ENCODE data around the gene ALOX15. TPM values are rescaled to one million over a fixed set of nuclear protein-coding genes. Genes with fewer than 3 reads are reported as not detected.

The ALOX15 gene
- total RNA-seq, 1 experiment from 2014 or later = 0.38 TPM

DNA sequence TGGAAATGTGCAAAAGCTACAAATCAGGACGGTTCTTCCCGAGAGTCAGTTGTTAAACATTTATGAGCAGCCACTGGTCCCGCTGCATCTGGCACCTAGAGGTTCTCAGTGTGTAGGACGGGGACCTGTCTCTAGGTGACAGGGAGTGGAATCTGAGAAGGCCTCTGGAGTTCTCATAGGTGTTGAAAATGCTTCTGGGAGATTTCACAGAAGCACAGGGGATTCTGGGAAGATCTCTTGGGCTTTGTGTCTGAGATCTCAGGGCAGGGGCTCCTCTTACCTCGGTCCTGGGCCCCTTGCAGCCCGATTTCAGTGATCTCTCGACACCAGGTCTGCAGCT, 8.9 kb downstream of the ALOX15 start:
- no peak overlapping the region for H3K27ac Mint-ChIP-seq (ENCODE audit: unreplicated experiment)
- CTCF ChIA-PET = interaction anchor here (1.0 kb wide), 1 partner anchor 53 kb away, joined by 5 read pairs; no protein-coding TSS in a partner anchor
- no peak for DNase-seq
- H3K36me3 Mint-ChIP-seq (ENCODE audit: insufficient read depth, unreplicated experiment) = no peaks in the 10 kb centered on the region
- TF ChIP-seq, protein P1, sequence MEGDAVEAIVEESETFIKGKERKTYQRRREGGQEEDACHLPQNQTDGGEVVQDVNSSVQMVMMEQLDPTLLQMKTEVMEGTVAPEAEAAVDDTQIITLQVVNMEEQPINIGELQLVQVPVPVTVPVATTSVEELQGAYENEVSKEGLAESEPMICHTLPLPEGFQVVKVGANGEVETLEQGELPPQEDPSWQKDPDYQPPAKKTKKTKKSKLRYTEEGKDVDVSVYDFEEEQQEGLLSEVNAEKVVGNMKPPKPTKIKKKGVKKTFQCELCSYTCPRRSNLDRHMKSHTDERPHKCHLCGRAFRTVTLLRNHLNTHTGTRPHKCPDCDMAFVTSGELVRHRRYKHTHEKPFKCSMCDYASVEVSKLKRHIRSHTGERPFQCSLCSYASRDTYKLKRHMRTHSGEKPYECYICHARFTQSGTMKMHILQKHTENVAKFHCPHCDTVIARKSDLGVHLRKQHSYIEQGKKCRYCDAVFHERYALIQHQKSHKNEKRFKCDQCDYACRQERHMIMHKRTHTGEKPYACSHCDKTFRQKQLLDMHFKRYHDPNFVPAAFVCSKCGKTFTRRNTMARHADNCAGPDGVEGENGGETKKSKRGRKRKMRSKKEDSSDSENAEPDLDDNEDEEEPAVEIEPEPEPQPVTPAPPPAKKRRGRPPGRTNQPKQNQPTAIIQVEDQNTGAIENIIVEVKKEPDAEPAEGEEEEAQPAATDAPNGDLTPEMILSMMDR (IDR thresholded peaks at IDR 0.05; ENCODE audit: unreplicated experiment) = no peak
- H3K9me3 Mint-ChIP-seq (ENCODE audit: low read depth, unreplicated experiment) = no peaks in the 10 kb centered on the region
- H3K4me3 Mint-ChIP-seq (ENCODE audit: low read depth, unreplicated experiment) = no peak overlapping the region
- no peaks in the 10 kb centered on the region for H3K4me1 Mint-ChIP-seq (ENCODE audit: low read depth, unreplicated experiment)
- H3K27me3 Mint-ChIP-seq (ENCODE audit: unreplicated experiment) = peaks cover 50% of the 10 kb centered on the region
- intact Hi-C loops (cut with micrococcal nuclease; ENCODE audit: unreplicated experiment) = no loop called here
- BruUV-seq (replicated peaks) = no TSS peak

DNA sequence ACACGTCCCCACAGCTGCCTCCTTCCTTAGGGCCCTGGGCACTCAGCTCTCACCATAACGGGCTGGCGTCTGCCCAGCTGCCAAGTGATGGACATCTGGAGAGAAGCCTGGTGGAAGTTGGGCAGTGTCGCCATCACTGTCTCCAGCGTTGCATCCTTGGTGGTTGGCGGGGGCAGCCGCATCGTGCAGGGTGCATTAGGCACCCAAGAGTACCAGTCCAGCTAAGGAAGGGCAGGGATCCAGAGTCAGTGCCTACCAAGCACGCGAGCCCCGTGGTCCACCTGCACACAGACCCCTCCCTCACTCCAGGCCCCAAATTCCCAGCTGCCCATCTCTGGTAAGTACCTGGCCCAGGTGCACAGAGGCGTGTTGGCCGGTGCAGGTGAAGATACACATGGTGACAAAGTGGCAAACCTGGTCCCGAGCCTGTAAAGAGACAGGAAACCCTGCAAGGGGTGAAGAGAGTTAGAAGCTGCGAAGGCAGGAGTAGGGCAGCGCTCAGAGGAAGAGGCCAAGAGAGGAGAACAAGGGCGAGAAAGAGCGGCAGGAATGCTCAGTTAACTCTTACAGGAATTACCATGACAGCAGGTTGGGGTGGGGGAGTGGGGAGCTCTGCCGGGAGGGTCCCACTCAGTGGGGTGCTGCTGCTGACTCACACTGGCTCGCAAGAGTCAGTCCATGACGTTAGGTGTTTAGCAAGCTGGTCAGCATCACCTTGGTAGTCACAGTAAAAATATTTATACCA, 9.5 kb downstream of the ALOX15 start:
- no peak overlapping the region for H3K27ac Mint-ChIP-seq (ENCODE audit: unreplicated experiment)
- peaks cover 49% of the 10 kb centered on the region for H3K27me3 Mint-ChIP-seq (ENCODE audit: unreplicated experiment)
- no peaks in the 10 kb centered on the region for H3K36me3 Mint-ChIP-seq (ENCODE audit: insufficient read depth, unreplicated experiment)
- no peak overlapping the region for H3K4me3 Mint-ChIP-seq (ENCODE audit: low read depth, unreplicated experiment)
- H3K9me3 Mint-ChIP-seq (ENCODE audit: low read depth, unreplicated experiment) = no peaks in the 10 kb centered on the region
- no TSS peak for BruUV-seq (replicated peaks)
- no peaks in the 10 kb centered on the region for H3K4me1 Mint-ChIP-seq (ENCODE audit: low read depth, unreplicated experiment)
- CTCF ChIA-PET = interaction anchor here (1.0 kb wide), 1 partner anchor 53 kb away, joined by 5 read pairs; no protein-coding TSS in a partner anchor
- intact Hi-C loops (cut with micrococcal nuclease; ENCODE audit: unreplicated experiment) = no loop called here
- TF ChIP-seq, protein P1 (IDR thresholded peaks at IDR 0.05; ENCODE audit: unreplicated experiment) = no peak
- no peak for DNase-seq

DNA sequence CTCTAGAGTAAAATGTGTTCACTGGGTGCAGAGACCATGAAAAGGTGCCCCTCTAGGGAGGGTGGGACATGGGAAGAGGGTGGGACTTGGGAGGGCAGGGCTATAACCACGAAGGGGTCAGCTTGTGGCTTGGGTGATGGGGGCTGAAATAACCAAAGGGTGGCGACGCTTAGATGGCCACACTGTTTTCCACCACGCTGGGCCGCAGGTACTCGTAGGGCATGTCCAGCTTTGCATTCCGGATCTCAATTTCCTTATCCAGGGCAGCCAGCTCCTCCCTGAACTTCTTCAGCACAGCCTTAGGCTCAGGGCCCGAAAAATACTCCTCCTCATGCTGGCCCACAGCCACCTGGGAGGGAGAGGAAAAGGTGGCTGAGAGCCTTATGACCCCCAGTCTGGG, 10.0 kb downstream of the ALOX15 start:
- no TSS peak for BruUV-seq (replicated peaks)
- Mint-ChIP-seq H3K9me3 (ENCODE audit: low read depth, unreplicated experiment) (no peaks in the 10 kb centered on the region), H3K4me3 (ENCODE audit: low read depth, unreplicated experiment) (no peak overlapping the region), H3K27me3 (ENCODE audit: unreplicated experiment) (peaks cover 49% of the 10 kb centered on the region), H3K27ac (ENCODE audit: unreplicated experiment) (no peak overlapping the region), H3K4me1 (ENCODE audit: low read depth, unreplicated experiment) (no peaks in the 10 kb centered on the region), H3K36me3 (ENCODE audit: insufficient read depth, unreplicated experiment) (no peaks in the 10 kb centered on the region)
- no peak for DNase-seq
- intact Hi-C loops (cut with micrococcal nuclease; ENCODE audit: unreplicated experiment) = no loop called here
- TF ChIP-seq, protein P1 (IDR thresholded peaks at IDR 0.05; ENCODE audit: unreplicated experiment) = no peak
- CTCF ChIA-PET = no interaction called here

DNA sequence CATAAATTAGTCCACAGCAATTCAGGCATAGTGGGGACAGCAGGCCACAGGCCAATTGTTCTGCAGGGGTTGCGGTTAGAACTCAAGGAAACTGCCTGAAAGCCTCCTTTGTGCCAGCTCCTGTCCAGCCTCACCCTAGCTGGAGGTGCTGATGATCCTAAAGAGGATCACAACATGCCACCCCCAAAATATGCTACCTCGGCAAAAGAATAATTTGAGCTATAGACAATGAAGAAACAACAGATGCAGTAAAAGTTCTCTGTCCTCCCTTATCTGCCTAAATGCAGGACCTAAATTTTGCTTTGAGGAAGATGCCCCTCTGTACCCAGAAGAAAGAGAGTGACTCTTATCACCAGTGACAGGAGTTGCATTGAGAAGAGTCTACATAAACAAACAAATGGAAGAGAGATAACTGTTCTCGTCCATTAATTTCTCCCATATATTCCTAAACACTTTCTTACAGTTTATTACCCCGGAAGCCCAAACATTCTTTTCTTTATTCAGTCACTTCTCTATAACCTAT, 14.7 kb downstream of the ALOX15 start:
- intact Hi-C loops (cut with micrococcal nuclease; ENCODE audit: unreplicated experiment) = loop anchor here (1.0 to 5.0 kb wide), 2 partner anchors 61 to 204 kb away; no protein-coding TSS in a partner anchor
- H3K27me3 Mint-ChIP-seq (ENCODE audit: unreplicated experiment) = peaks cover 17% of the 10 kb centered on the region

More for the DNA sequence above, 14.7 kb downstream of the ALOX15 start:
- no peak overlapping the region for H3K4me3 Mint-ChIP-seq (ENCODE audit: low read depth, unreplicated experiment)
- TF ChIP-seq, protein P1 (IDR thresholded peaks at IDR 0.05; ENCODE audit: unreplicated experiment) = no peak
- CTCF ChIA-PET = interaction anchor here (0.7 kb wide), 3 partner anchors 18 to 910 kb away, joined by 3 read pairs; no protein-coding TSS in a partner anchor
- no TSS peak for BruUV-seq (replicated peaks)
- DNase-seq = no peak
- H3K9me3 Mint-ChIP-seq (ENCODE audit: low read depth, unreplicated experiment) = no peaks in the 10 kb centered on the region
- H3K27ac Mint-ChIP-seq (ENCODE audit: unreplicated experiment) = no peak overlapping the region
- H3K4me1 Mint-ChIP-seq (ENCODE audit: low read depth, unreplicated experiment) = no peaks in the 10 kb centered on the region
- H3K36me3 Mint-ChIP-seq (ENCODE audit: insufficient read depth, unreplicated experiment) = no peaks in the 10 kb centered on the region
